HFFc6 (cell line): ENCODE results near the gene OPN3. TPM values are rescaled to one million over a fixed set of nuclear protein-coding genes. Genes with fewer than 3 reads are reported as not detected.
A peak's percentile ranks its signal among the peaks of the same experiment; 100 is the strongest.

Source experiments
- DNase-seq: peaks from one replicate; pipeline ENCODE4 v3.0.0-alpha.2; 2018
- H3K27ac Mint-ChIP-seq: 2 replicates; pipeline ENCODE4 v1.8.0; 2020; ENCODE audit warnings: mild to moderate bottlenecking, mixed read lengths
- H3K27me3 Mint-ChIP-seq: 2 replicates; pipeline ENCODE4 v1.8.0; 2021; ENCODE audit warnings: mild to moderate bottlenecking, moderate library complexity, mixed read lengths; ENCODE audit not compliant: insufficient read depth
- H3K36me3 Mint-ChIP-seq: 2 replicates; pipeline ENCODE4 v1.8.0; 2021; ENCODE audit warnings: low read depth, mixed read lengths
- H3K4me1 Mint-ChIP-seq: 2 replicates; pipeline ENCODE4 v1.8.0; 2020; ENCODE audit warnings: low read depth, mixed read lengths
- H3K4me3 Mint-ChIP-seq: 2 replicates; pipeline ENCODE4 v1.8.0; 2020; ENCODE audit warnings: mild to moderate bottlenecking, moderate library complexity, mixed read lengths
- H3K9me3 Mint-ChIP-seq: 2 replicates; pipeline ENCODE4 v1.8.0; 2020; ENCODE audit warnings: mild to moderate bottlenecking, mixed read lengths
- total RNA-seq, 6 experiments: library from RNA; stranded (reverse); fragmentation: NEBNext Ultra II Directional; extraction: Animal tissue kit (Norgen Biotek cat#: 25700); gene quantifications; 2 replicates in 1 of 6; 3 replicates in 5 of 6; pipeline ENCODE4 v1.2.3, GENCODE V29; 2021
- TF ChIP-seq, protein P1 (sequence below): fragments of 200-600 bp; sonication (generic); IDR thresholded peaks from 2 replicates; pipeline ENCODE4 v1.5.0; 2021; ENCODE audit warnings: antibody characterized with exemption, mild to moderate bottlenecking

OPN3 gene
- total RNA-seq, 6 experiments from 2014 or later: 7.3 to 13.1 (median 9.7) TPM

DNA sequence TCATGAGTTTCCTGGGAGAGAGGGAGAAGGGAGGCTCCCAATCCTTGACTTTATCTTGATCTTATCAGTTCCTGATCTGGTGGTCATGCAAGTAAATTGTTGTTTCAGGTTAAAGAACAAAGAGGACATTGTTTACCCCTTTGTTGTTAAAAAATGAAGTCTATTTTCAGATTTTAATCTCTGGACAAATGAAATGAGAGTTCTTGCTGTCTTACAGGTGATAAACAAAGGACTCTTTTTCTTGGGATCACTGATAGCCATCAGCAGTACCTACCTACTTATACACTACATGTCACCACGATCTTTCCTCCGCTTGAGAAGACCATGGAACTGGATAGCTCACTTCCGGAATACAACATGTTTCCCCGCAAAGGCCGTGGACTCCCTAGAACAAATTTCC is 48.4 kb downstream of the OPN3 start:
- no peaks in the 10 kb centered on the region for H3K9me3 Mint-ChIP-seq
- peak overlapping the region; percentile 68 for H3K27ac Mint-ChIP-seq
- H3K36me3 Mint-ChIP-seq: peaks cover 5% of the 10 kb centered on the region; the same call in 1 of the 2 replicates
- H3K27me3 Mint-ChIP-seq: no peaks in the 10 kb centered on the region
- TF ChIP-seq, protein P1, sequence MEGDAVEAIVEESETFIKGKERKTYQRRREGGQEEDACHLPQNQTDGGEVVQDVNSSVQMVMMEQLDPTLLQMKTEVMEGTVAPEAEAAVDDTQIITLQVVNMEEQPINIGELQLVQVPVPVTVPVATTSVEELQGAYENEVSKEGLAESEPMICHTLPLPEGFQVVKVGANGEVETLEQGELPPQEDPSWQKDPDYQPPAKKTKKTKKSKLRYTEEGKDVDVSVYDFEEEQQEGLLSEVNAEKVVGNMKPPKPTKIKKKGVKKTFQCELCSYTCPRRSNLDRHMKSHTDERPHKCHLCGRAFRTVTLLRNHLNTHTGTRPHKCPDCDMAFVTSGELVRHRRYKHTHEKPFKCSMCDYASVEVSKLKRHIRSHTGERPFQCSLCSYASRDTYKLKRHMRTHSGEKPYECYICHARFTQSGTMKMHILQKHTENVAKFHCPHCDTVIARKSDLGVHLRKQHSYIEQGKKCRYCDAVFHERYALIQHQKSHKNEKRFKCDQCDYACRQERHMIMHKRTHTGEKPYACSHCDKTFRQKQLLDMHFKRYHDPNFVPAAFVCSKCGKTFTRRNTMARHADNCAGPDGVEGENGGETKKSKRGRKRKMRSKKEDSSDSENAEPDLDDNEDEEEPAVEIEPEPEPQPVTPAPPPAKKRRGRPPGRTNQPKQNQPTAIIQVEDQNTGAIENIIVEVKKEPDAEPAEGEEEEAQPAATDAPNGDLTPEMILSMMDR: no peak
- peaks cover 43% of the 10 kb centered on the region for H3K4me1 Mint-ChIP-seq
- DNase-seq: no peak
- H3K4me3 Mint-ChIP-seq: peak overlapping the region; percentile 38; the same call in 1 of the 2 replicates

DNA sequence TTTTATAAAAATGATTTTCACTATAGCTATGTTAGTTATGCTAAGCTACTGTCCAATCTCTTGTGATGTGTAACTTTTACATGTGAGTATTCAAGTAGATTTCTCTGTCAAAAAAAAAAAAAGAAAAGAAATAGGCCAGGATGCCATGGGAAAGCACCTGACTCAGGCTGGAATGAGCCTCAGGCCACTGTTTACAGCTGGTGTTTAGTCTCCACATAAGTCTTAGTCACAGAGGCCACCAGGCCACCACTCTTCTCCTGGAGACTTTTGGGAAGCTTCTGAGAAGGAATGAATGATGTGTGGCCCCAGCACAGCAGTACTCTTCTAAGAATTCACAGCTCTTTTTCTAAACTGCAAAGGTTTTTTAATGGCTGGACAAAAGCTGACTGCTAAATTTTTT is 48.9 kb downstream of the OPN3 start:
- no peaks in the 10 kb centered on the region for H3K9me3 Mint-ChIP-seq
- TF ChIP-seq, protein P1: no peak
- DNase-seq: peak; percentile 82
- H3K4me3 Mint-ChIP-seq: 0 out of 2 replicates have a peak overlapping the region, but pooled peaks have one; percentile 38
- peaks cover 5% of the 10 kb centered on the region; the same call in 1 of the 2 replicates for H3K36me3 Mint-ChIP-seq
- peaks cover 39% of the 10 kb centered on the region for H3K4me1 Mint-ChIP-seq
- peak overlapping the region; percentile 68 for H3K27ac Mint-ChIP-seq
- no peaks in the 10 kb centered on the region for H3K27me3 Mint-ChIP-seq

DNA sequence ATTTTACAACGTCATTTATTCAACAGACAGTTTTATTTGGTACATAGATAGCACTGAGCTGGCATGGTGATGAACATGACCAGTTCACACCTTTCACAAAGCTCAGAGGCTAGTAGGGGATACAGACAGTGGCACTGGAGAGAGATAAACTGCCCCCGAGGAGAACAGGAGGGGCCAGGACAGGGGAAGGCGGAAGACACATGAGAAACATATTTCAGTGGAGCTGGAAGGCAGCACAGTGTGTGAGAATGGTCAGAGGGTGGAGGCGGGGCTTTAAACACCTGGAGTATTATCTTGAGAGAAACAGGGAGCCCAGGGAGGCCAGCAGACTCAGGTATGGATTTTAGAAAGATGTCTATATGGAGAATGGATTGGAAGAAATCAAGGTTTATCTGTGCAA is 49.5 kb downstream of the OPN3 start:
- peaks cover 35% of the 10 kb centered on the region for H3K4me1 Mint-ChIP-seq
- DNase-seq: no peak
- H3K36me3 Mint-ChIP-seq: peaks cover 5% of the 10 kb centered on the region; the same call in 1 of the 2 replicates
- H3K4me3 Mint-ChIP-seq: no peak overlapping the region
- TF ChIP-seq, protein P1: no peak
- no peaks in the 10 kb centered on the region for H3K27me3 Mint-ChIP-seq
- H3K27ac Mint-ChIP-seq: peak overlapping the region; percentile 28; the same call in 1 of the 2 replicates
- H3K9me3 Mint-ChIP-seq: no peaks in the 10 kb centered on the region

DNA sequence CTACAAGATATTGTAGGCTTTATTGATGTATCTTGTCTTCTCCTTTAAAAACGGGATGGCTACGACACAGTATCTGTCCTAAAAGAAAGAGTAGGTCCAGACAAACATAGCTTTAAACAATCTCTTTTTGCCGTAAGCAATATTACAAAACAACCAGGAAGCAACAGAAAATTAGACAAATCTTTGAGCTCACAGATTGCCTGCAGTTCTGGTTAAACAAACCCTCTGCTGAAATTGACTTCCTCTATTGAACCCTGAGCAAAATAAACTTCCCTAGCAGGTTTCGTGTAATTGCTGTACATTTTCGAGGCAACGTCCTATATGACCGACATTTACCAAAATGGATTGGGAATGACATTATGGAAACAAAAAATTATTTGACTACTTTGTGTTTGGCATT is 50.6 kb downstream of the OPN3 start:
- TF ChIP-seq, protein P1: no peak
- Mint-ChIP-seq H3K27me3 (no peaks in the 10 kb centered on the region), H3K9me3 (no peaks in the 10 kb centered on the region), H3K4me3 (no peak overlapping the region), H3K36me3 (peaks cover 5% of the 10 kb centered on the region; the same call in 1 of the 2 replicates), H3K27ac (no peak overlapping the region), H3K4me1 (peaks cover 35% of the 10 kb centered on the region)
- DNase-seq: no peak

DNA sequence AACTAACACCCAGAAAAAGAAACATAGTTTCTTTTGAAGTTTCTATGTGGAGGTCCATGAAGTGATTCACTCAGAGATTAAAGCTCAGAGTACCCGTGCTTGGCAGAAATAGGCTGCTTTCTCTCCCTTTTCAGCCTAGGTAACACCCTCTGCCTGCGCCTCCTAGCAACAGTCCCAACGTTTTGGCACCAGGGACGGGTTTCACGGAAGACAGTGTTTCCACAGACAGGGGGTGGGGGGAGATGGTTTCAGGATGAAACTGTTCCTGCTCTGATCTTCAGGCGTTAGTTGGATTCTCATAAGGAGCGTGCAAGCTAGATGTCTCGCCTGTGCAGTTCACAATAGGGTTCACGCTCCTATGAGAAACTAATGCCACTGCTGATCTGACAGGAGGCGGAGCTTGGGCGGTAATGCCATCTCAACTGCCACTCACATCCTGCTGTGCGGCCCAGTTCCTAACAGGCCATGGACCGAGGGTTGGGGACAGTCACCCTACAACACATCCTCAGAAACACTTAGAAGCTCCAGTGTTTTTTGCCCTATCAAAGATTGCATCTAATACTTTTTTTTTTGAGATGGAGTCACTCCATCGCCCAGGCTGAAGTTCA is 53.2 kb downstream of the OPN3 start:
- Mint-ChIP-seq H3K27me3 (peaks cover 4% of the 10 kb centered on the region; the same call in 1 of the 2 replicates), H3K4me3 (no peak overlapping the region), H3K9me3 (no peaks in the 10 kb centered on the region), H3K4me1 (peaks cover 17% of the 10 kb centered on the region), H3K36me3 (no peaks in the 10 kb centered on the region), H3K27ac (no peak overlapping the region)
- TF ChIP-seq, protein P1: no peak
- no peak for DNase-seq
